ENCODE measurements around the gene NFE2L1. TPM values are rescaled to one million over a fixed set of nuclear protein-coding genes. Genes with fewer than 3 reads are reported as not detected.

The NFE2L1 gene
- total RNA-seq, 4 donors from 2014 or later: 164 to 281 (median 264) TPM

DNA sequence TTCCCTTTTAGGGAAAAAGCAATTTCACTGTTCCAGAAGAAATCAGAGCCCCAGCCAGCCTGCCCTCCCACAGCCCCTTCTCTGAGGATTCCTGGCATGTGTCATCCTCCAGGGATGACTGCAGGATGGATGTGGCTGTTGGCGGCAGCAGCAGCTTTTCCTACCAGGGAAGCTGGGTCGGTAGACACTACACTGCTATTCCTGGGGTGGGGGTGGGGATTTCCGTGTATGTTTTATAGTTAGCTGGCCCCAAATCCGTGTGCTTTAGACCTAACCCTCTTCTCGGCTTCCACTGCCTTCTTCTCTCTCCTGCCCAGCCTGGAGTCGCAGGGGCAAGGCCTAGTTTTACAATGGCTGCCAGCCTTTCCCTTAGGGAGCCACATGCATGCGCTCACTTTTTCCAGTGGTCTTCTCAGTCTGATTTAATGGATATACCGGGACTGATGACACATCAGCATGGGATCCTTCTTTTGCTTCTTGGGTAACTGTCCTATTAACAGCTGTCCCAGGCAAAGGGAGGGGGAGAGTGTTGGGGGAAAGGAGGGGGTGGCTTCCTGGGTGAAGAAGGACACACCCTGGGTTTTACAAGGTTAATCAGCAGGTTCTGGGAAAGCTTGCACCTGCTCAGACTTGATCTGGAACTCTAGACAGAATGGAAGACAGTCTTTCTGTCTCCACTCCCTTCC lies 2.7 kb upstream of the NFE2L1 start:
- intact Hi-C loops (cut with DNase I): no loop called here
- H3K27me3 ChIP-seq: no peaks in the 10 kb centered on the region
- DNase-seq (ENCODE audit: extremely low spot score): no peak
- no peaks in the 10 kb centered on the region for H3K9me3 ChIP-seq
- peak overlapping the region in 1 of 4 donors; percentile 20 for H3K27ac ChIP-seq (replicated peaks in 1 of 4)
- 55% methylated on average over 8 of the region's 8 CpGs for WGBS
- peaks cover 17 to 36% (median 33%) of the 10 kb centered on the region in 4 donors for H3K4me1 ChIP-seq
- no peaks in the 10 kb centered on the region for H3K36me3 ChIP-seq
- TF ChIP-seq POLR2AphosphoS5 (IDR thresholded peaks at IDR 0.05) (no peak), EP300 (IDR thresholded peaks at IDR 0.05) (no peak), POLR2A (IDR thresholded peaks at IDR 0.05; ENCODE audit: low read depth) (no peak)
- TF ChIP-seq, protein P1, sequence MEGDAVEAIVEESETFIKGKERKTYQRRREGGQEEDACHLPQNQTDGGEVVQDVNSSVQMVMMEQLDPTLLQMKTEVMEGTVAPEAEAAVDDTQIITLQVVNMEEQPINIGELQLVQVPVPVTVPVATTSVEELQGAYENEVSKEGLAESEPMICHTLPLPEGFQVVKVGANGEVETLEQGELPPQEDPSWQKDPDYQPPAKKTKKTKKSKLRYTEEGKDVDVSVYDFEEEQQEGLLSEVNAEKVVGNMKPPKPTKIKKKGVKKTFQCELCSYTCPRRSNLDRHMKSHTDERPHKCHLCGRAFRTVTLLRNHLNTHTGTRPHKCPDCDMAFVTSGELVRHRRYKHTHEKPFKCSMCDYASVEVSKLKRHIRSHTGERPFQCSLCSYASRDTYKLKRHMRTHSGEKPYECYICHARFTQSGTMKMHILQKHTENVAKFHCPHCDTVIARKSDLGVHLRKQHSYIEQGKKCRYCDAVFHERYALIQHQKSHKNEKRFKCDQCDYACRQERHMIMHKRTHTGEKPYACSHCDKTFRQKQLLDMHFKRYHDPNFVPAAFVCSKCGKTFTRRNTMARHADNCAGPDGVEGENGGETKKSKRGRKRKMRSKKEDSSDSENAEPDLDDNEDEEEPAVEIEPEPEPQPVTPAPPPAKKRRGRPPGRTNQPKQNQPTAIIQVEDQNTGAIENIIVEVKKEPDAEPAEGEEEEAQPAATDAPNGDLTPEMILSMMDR (IDR thresholded peaks at IDR 0.05): no peak
- no peak overlapping the region for H3K4me3 ChIP-seq

- intact Hi-C loops (cut with DNase I): no loop called here
- Histone ChIP-seq H3K9me3 (no peaks in the 10 kb centered on the region), H3K4me1 (peaks cover 25 to 44% (median 41%) of the 10 kb centered on the region in 4 donors), H3K27me3 (no peaks in the 10 kb centered on the region), H3K36me3 (peaks cover 0 to 7% (median 4%) of the 10 kb centered on the region in 4 donors), H3K27ac (replicated peaks in 1 of 4) (no peak overlapping the region), H3K4me3 (no peak overlapping the region)
- no peak for DNase-seq (ENCODE audit: extremely low spot score)
- WGBS: 90% methylated on average over 7 of the region's 7 CpGs
- TF ChIP-seq POLR2A (IDR thresholded peaks at IDR 0.05; ENCODE audit: low read depth): no peak
- TF ChIP-seq POLR2AphosphoS5 (IDR thresholded peaks at IDR 0.05): no peak
- TF ChIP-seq EP300 (IDR thresholded peaks at IDR 0.05): no peak
- TF ChIP-seq, protein P1 (IDR thresholded peaks at IDR 0.05): no peak
Observed at GRCh38 chr17:48046296-48046695, 1.9 kb upstream of the NFE2L1 start.

DNA sequence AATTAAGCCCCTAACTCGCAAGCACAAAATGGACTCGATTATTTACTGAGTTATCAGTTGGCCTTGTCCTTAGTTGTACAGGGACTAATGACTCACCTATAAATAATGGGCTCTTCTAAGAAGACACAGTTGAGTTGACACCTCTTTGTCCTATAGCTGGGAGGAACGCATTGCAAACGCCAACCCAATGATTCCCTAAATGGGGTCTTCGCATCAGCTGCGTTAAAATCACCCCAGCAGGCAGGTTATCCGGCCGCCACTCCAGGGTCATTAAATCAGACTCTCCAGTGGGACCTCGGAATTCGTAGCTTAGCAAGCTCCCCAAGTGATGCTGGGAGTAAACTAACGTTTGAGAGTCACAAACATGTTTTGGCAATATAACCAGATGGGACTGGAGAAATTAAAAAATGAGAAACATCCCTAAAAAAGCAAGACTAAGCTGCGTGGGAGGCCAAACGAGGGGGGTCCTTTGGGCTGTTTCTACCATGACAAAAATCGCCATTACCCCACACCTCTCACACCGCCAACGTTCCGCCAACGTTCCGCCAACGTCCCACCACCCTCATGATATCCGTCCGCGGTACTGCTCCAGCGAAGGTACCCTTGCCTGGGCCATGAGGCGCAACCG lies 932 bp upstream of the NFE2L1 start:
- H3K27me3 ChIP-seq: no peaks in the 10 kb centered on the region
- H3K4me3 ChIP-seq: peak overlapping the region; percentile 71 to 85 (median 84)
- DNase-seq (ENCODE audit: extremely low spot score): no peak
- H3K4me1 ChIP-seq: peaks cover 35 to 54% (median 51%) of the 10 kb centered on the region in 4 donors
- TF ChIP-seq, protein P1 (IDR thresholded peaks at IDR 0.05): no peak
- TF ChIP-seq EP300 (IDR thresholded peaks at IDR 0.05): no peak
- no peak for TF ChIP-seq POLR2AphosphoS5 (IDR thresholded peaks at IDR 0.05)
- no peak for TF ChIP-seq POLR2A (IDR thresholded peaks at IDR 0.05; ENCODE audit: low read depth)
- intact Hi-C loops (cut with DNase I): no loop called here
- WGBS: 10% methylated on average over 21 of the region's 26 CpGs
- peak overlapping the region; percentile 97 to 98 (median 98) for H3K27ac ChIP-seq (replicated peaks in 1 of 4)
- peaks cover 0 to 11% (median 7%) of the 10 kb centered on the region in 4 donors for H3K36me3 ChIP-seq
- no peaks in the 10 kb centered on the region for H3K9me3 ChIP-seq

DNA sequence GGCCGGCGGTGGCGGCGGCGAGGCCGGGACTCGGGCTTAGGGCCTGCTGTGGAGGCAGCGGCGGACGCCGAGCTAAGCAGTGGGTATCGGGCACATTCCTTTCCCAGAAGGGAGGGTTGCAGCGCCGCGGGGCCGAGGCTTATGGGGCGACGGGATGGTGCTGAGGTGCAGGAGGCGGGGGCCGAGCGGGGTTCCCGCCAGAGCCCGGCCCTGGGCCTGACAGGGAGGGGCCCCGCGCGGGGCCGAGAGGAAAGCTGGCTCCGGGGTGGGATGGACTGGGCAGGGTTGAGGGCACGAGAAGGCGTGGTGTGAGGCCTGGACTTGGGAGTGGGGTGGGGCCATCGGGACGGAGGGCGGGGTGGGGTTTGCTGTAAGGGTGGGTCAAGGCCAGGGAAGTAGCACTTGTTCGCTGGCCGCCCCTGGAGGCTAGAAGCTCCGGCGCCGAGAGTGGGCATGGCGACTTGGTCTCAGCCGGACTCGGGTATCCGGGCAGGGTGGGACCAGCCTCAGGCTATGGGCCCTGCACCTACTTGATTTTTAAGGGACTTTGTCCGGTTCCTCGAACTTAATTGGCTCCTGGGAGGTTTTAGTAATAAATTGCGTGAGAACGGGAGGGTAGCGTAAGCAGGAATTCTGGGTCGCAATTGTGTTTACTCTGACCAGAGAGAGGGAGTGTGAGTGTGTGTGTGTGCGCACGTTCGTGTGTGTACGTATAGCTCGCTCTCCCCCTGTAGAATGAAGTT lies 396 bp downstream of the NFE2L1 start:
- H3K27ac ChIP-seq (replicated peaks in 1 of 4): peak overlapping the region; percentile 97 to 98 (median 98)
- peaks cover 48 to 67% (median 64%) of the 10 kb centered on the region in 4 donors for H3K4me1 ChIP-seq
- peak overlapping the region; percentile 71 to 85 (median 84) for H3K4me3 ChIP-seq
- intact Hi-C loops (cut with DNase I): no loop called here
- peaks cover 0 to 17% (median 7%) of the 10 kb centered on the region in 4 donors for H3K36me3 ChIP-seq
- no peaks in the 10 kb centered on the region for H3K27me3 ChIP-seq
- H3K9me3 ChIP-seq: no peaks in the 10 kb centered on the region
- under 1% methylated on average over 25 of the region's 53 CpGs for WGBS
- TF ChIP-seq, protein P1 (IDR thresholded peaks at IDR 0.05): no peak
- no peak for TF ChIP-seq EP300 (IDR thresholded peaks at IDR 0.05)
- peak; percentile 83 for TF ChIP-seq POLR2A (IDR thresholded peaks at IDR 0.05; ENCODE audit: low read depth)
- TF ChIP-seq POLR2AphosphoS5 (IDR thresholded peaks at IDR 0.05): peak; percentile 63 to 98
- DNase-seq (ENCODE audit: extremely low spot score): peak; percentile 98
